Heart left ventricle (tissue), 13 donors: Measurements from ENCODE around the gene CHST2.

Source experiments
- CTCF ChIP-seq, 12 donors: fragments of 200-600 bp; sonication (generic) in 4 of 12; IDR thresholded peaks; one replicate each; pipeline versions ENCODE4 v1.5.0 to v1.8.0; 2018 to 2022; ENCODE audit warnings: antibody characterized with exemption in 12 of 12, mild to moderate bottlenecking in 5 of 12
- POLR2A ChIP-seq, 2 donors: fragments of 450-650 bp; IDR thresholded peaks; one replicate each; pipeline ENCODE4 v1.6.1; 2017; ENCODE audit warnings: antibody characterized with exemption in 2 of 2, mild to moderate bottlenecking in 2 of 2, moderate library complexity in 2 of 2
- donor health status: ischemic (EF 13 %, LVEDD 7.1; RV severe dilation, severe dysfunction).
- donor health status: DM: no; HTN: yes; CAD: no.
- donor health status: DM: no; HTN: no; CAD: no.
- donor health status: ischemic (EF 25% LVEDD 6.9; RV normal size, moderate dysfunction).
- donor health status: ischemic (EF 25% LVEDD 5.7; RV mildly dilated, moderate dysfunction).
- donor health status: ischemic (EF 35%, LVEDD 5.7; RV mildly dilated, moderate dysfunction).
- donor health status: nonischemic (EF 11% LVEDD 7.7; RV severe dilation, severe dysfunction).
- donor health status: DM: yes; HTN: yes; CAD: no.
- donor health status: PGD.
- donor health status: ischemic (EF 29% LVEDD 5.4; RV normal size, mild dysfunction).
- donor health status: nonischemic (EF 23%, LVEDD 6.1; RV moderate dilation, normal function).

- TF ChIP-seq CTCF (IDR thresholded peaks at IDR 0.05) = no peak
- TF ChIP-seq POLR2A (IDR thresholded peaks at IDR 0.05) = no peak
These were observed 44.1 kb downstream of the CHST2 start for GRCh38 chr3:143163562-143164100.
